Measurements from ENCODE around the gene DYNLRB2. TPM values are rescaled to one million over a fixed set of nuclear protein-coding genes. Genes with fewer than 3 reads are reported as not detected.

Gene DYNLRB2
- polyA plus RNA-seq, 1 experiment: 0.50 TPM

DNA sequence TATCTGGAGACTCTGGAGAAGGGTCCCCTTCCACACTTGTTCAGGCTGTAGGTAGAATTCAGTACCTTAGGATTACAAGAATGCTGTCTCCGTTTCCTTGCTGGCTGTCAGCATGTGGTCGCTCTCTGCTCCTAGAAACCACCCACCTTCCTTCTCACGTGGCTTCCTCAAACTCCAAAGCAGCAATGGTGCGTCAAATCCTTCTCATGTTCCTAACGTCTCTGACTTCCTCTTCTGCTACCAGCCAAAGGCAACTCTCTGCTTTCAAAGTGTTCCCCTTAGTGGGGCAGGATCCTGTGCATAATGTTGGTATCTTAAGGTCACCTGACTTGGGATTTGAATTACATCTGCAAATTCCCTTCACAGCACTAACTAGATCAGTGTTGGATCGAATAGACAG lies 30.9 kb upstream of the DYNLRB2 start:
- no peak overlapping the region for H3K4me3 ChIP-seq (ENCODE audit: low read depth, low read length)
- no peak for DNase-seq (ENCODE audit: low read depth)
- TF ChIP-seq, protein P1, sequence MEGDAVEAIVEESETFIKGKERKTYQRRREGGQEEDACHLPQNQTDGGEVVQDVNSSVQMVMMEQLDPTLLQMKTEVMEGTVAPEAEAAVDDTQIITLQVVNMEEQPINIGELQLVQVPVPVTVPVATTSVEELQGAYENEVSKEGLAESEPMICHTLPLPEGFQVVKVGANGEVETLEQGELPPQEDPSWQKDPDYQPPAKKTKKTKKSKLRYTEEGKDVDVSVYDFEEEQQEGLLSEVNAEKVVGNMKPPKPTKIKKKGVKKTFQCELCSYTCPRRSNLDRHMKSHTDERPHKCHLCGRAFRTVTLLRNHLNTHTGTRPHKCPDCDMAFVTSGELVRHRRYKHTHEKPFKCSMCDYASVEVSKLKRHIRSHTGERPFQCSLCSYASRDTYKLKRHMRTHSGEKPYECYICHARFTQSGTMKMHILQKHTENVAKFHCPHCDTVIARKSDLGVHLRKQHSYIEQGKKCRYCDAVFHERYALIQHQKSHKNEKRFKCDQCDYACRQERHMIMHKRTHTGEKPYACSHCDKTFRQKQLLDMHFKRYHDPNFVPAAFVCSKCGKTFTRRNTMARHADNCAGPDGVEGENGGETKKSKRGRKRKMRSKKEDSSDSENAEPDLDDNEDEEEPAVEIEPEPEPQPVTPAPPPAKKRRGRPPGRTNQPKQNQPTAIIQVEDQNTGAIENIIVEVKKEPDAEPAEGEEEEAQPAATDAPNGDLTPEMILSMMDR (IDR thresholded peaks at IDR 0.05; ENCODE audit: insufficient read depth, low read depth, low read length): no peak
- CTCF ChIA-PET: interaction anchor here (2.3 kb wide), 1 partner anchor 17 kb away, joined by 7 read pairs; no protein-coding TSS in a partner anchor
- H3K27me3 ChIP-seq (ENCODE audit: control insufficient read depth, insufficient read depth, low read length): no peaks in the 10 kb centered on the region
- H3K36me3 ChIP-seq (ENCODE audit: control insufficient read depth, insufficient read depth, low read length): no peaks in the 10 kb centered on the region
- POLR2A ChIA-PET: no interaction called here

DNA sequence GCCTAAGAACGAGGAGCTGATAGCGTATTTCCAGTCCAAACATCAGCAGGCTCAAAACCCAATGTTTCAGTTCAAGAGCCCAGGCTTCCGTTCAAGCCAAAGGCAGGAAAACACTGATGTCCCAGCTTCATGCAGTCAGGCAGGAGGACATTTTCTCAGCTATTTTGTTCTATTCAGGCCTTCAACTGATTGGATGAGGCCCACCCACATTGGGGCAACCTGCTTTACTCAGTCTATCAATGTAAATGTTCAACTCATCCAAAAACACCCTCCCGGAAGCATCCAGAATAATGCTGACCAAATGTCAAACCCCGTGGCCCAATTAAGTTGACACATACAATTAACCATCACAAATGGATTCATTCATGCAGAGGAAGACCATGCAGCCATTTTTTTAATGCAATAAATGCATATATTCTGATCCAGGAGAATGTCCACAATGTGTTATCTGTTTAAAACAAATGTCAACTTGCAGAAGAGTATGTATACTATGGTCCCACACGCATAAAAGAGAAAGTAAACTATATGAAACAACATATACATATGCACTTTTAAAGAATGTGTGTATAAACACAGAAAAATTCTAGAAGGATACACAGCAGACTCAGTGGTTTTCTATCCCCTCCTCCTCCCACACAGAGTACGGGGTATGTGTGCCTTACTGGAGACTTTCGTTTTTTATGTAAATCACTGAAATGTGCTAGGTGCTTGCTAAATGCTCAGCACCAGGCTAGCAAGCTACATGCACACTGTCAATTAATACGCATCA lies 28.8 kb upstream of the DYNLRB2 start:
- Histone ChIP-seq H3K27me3 (ENCODE audit: control insufficient read depth, insufficient read depth, low read length) (no peaks in the 10 kb centered on the region), H3K36me3 (ENCODE audit: control insufficient read depth, insufficient read depth, low read length) (no peaks in the 10 kb centered on the region), H3K4me3 (ENCODE audit: low read depth, low read length) (no peak overlapping the region)
- ChIA-PET CTCF (interaction anchor here (1.1 to 2.3 kb wide), 3 partner anchors 11 to 15 kb away, joined by 3 to 7 read pairs (median 3); no protein-coding TSS in a partner anchor), POLR2A (no interaction called here)
- TF ChIP-seq, protein P1 (IDR thresholded peaks at IDR 0.05; ENCODE audit: insufficient read depth, low read depth, low read length): no peak
- DNase-seq (ENCODE audit: low read depth): no peak

DNA sequence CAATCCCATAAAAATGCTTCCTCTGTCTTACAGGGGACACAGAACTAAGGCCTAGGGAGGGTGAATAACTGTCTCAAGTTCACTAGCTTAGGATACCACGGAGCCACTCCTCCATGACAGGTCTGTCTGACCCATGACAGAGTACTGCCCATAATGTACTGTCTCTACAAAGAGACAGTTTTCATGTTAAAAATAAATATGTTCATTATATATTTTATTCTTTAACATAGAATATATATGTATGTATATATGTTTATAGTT lies 28.3 kb upstream of the DYNLRB2 start:
- POLR2A ChIA-PET: no interaction called here
- no peak overlapping the region for H3K4me3 ChIP-seq (ENCODE audit: low read depth, low read length)
- H3K27me3 ChIP-seq (ENCODE audit: control insufficient read depth, insufficient read depth, low read length): no peaks in the 10 kb centered on the region
- CTCF ChIA-PET: interaction anchor here (1.1 to 1.3 kb wide), 2 partner anchors 10 to 15 kb away, joined by 3 read pairs; no protein-coding TSS in a partner anchor
- no peaks in the 10 kb centered on the region for H3K36me3 ChIP-seq (ENCODE audit: control insufficient read depth, insufficient read depth, low read length)
- no peak for DNase-seq (ENCODE audit: low read depth)
- TF ChIP-seq, protein P1 (IDR thresholded peaks at IDR 0.05; ENCODE audit: insufficient read depth, low read depth, low read length): no peak

DNA sequence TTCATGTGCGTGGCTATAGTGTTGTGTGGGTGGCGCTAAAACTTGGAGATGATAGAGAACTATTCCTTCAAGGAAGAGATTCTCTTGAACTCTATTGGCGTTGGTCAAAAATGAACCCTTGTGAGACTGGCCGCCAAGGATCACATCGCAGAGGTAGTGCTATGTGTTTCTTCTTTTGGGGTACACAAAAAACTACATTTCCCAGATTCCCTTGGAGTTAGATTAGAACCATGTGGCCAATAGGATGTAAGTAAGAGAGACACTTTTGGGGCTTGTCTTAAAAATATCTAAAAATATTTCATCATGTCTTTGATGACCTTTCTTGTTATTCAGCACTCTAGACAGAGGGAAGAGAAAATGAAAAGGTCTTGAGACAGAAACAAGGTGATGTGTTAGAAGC lies 25.4 kb upstream of the DYNLRB2 start:
- ChIA-PET CTCF (interaction anchor here (1.9 kb wide), 1 partner anchor 11 kb away, joined by 10 read pairs; no protein-coding TSS in a partner anchor), POLR2A (no interaction called here)
- no peaks in the 10 kb centered on the region for H3K27me3 ChIP-seq (ENCODE audit: control insufficient read depth, insufficient read depth, low read length)
- no peaks in the 10 kb centered on the region for H3K36me3 ChIP-seq (ENCODE audit: control insufficient read depth, insufficient read depth, low read length)
- no peak overlapping the region for H3K4me3 ChIP-seq (ENCODE audit: low read depth, low read length)
- DNase-seq (ENCODE audit: low read depth): no peak
- TF ChIP-seq, protein P1 (IDR thresholded peaks at IDR 0.05; ENCODE audit: insufficient read depth, low read depth, low read length): no peak

DNA sequence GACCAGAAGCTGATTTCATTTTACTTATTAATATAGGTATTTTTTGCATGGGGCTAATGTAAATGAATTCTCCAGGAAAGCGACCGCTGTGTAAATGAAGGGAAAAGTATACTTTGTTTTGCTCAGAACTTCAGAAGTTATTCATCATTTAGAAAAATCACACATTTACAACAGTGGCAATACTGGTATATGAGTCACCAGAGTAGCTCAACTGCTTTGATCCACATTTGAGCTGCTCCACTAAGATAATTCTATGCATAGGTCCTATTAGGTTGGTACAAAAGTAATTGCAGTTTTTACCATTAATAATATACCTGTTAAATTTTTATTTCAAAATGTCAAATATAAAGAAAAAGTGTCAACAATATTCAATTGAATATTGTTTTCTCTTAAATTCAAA lies 22.9 kb upstream of the DYNLRB2 start:
- TF ChIP-seq, protein P1 (IDR thresholded peaks at IDR 0.05; ENCODE audit: insufficient read depth, low read depth, low read length): no peak
- H3K36me3 ChIP-seq (ENCODE audit: control insufficient read depth, insufficient read depth, low read length): no peaks in the 10 kb centered on the region
- ChIA-PET CTCF (interaction anchor here (1.6 kb wide), 1 partner anchor 8 kb away, joined by 7 read pairs; no protein-coding TSS in a partner anchor), POLR2A (no interaction called here)
- H3K4me3 ChIP-seq (ENCODE audit: low read depth, low read length): no peak overlapping the region
- H3K27me3 ChIP-seq (ENCODE audit: control insufficient read depth, insufficient read depth, low read length): no peaks in the 10 kb centered on the region
- no peak for DNase-seq (ENCODE audit: low read depth)
